HG03571 (cell line): Measurements from ENCODE around the gene P2RX4.
"Not testable (repeated sequence)": the region's sequence is repeated elsewhere in the genome, so short reads cannot be mapped to it uniquely, and the experiment has no call there.

Experiments used
- ATAC-seq: cut with Tn5 transposase; IDR thresholded peaks from one replicate; pipeline ENCODE4 v1.9.1; 2021; ENCODE audit not compliant: unreplicated experiment

P2RX4 gene

GRCh38 chr12:121240484-121241101, 30.7 kb downstream of the P2RX4 start:
- no peak for ATAC-seq

GRCh38 chr12:121241156-121241970, 31.4 kb downstream of the P2RX4 start:
- no peak for ATAC-seq

GRCh38 chr12:121245031-121245430, 35.1 kb downstream of the P2RX4 start:
- no peak for ATAC-seq

- ATAC-seq = no peak
Measured at GRCh38 chr12:121245951-121246350, 36.0 kb downstream of the P2RX4 start.

GRCh38 chr12:121246893-121247557, 37.1 kb downstream of the P2RX4 start:
- no peak for ATAC-seq

- peak; percentile 71 for ATAC-seq
Measured at GRCh38 chr12:121248622-121249021, 38.7 kb downstream of the P2RX4 start.

GRCh38 chr12:121250359-121250758, 40.4 kb downstream of the P2RX4 start:
- no peak for ATAC-seq

- ATAC-seq = no peak
Measured at GRCh38 chr12:121251838-121252237, 41.9 kb downstream of the P2RX4 start.

- ATAC-seq = no peak
Measured at GRCh38 chr12:121252712-121253345, 42.9 kb downstream of the P2RX4 start.

GRCh38 chr12:121253638-121254335, 43.9 kb downstream of the P2RX4 start:
- ATAC-seq = no peak

GRCh38 chr12:121255433-121255832, 45.5 kb downstream of the P2RX4 start:
- no peak for ATAC-seq

GRCh38 chr12:121257704-121258449, 47.9 kb downstream of the P2RX4 start:
- not testable (repeated sequence) for ATAC-seq

GRCh38 chr12:121259074-121259473, 49.1 kb downstream of the P2RX4 start:
- ATAC-seq = no peak

GRCh38 chr12:121260091-121260490, 50.2 kb downstream of the P2RX4 start:
- no peak for ATAC-seq

- no peak for ATAC-seq
Measured at GRCh38 chr12:121261398-121261797, 51.5 kb downstream of the P2RX4 start.

GRCh38 chr12:121263206-121263935, 53.4 kb downstream of the P2RX4 start:
- ATAC-seq = no peak

- no peak for ATAC-seq
Measured at GRCh38 chr12:121264135-121264534, 54.2 kb downstream of the P2RX4 start.

- ATAC-seq = no peak
Measured at GRCh38 chr12:121264951-121265515, 55.1 kb downstream of the P2RX4 start.

- ATAC-seq = no peak
Measured at GRCh38 chr12:121267822-121268221, 57.9 kb downstream of the P2RX4 start.
